ENCODE measurements around the gene KIF1A.

KIF1A gene

DNA sequence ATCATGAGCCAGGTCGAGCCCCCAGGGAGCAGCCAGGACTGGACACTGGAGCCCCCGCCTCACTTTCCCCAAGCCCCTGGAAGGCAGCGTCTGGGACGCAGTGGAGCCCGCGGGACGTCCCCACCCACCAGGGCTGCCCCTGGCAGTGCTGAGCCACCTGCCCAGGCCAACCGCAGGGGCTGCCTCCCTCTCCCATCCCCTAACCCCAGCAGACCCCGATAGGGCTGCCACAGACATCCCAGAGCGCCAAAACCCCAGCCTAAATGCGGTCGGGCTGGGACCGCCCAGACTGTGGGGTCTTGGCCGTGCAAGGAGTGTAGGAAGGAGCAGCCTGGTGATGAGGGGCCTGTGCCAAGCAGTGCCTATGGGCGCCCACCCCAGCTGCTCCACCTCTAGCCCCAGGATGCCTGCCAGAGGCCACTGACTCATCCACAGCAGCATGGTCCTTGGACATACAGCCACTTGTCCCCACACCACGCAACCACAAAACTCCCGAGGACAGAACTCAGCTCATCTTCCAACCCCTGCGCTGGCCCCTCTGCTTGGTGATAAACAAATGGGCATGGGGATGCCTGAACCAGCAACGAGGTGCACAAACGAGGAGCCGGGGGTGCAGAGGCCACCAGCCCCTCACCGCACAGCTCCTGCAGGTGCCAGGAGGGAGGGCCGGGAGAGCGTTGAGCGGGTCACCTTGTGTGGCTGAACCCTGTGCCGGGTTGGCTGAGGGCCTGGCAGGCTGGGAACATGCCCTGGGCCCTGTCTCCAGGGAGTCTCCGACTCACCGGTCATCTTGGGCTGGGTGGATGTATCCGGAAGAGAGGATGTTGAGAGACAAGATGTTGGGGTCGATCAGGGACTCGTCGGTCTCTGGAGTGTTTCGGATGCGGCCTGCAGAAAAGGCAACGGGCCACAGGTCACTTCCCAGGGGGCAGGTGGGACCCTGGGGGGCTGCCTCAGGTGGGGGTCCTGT lies 83.5 kb downstream of the KIF1A start:
- no peak for DNase-seq (ENCODE audit: low read depth in 3 of 3)

DNA sequence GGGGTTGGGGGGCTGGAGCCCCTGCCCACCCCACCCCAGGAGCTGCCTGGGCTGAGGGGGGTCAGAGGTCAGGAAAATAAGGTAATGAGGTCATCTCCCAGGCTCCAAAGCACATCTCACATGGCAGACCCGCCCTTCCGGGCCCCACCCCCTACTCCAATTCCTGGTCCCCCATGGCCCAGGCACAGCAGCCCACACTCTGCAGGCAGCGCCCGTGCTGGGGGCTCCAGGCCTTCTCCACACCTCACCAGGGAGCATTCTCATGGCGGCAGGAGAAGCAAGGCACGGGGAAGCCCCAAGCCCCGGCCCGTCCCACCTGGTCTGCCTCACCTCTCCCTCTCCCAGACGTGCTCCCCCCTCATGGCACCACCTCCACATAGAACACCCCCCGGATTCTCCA lies 84.5 kb downstream of the KIF1A start:
- no peak for DNase-seq (ENCODE audit: low read depth in 3 of 3)

DNA sequence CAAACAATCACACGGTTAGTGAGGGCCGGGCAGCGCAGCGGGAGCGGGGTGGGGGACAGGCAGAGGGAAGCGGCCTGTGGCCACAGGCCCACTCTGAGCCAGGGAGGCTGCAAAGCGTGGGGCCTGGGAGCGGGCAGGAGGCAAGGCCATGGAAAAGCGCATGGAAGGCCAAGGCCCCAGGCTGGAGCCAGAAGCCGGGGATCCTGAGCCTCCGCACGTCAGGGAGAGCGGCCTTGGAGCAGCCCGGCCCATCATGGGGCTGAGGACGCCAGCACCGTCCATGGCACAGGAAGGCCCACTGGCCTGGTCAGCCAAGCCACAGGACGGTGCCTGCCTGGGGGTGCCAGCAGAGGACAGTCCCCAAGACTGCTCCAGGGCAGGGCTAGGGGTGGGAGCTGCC lies 85.3 kb downstream of the KIF1A start:
- DNase-seq (ENCODE audit: low read depth in 3 of 3): no peak

DNA sequence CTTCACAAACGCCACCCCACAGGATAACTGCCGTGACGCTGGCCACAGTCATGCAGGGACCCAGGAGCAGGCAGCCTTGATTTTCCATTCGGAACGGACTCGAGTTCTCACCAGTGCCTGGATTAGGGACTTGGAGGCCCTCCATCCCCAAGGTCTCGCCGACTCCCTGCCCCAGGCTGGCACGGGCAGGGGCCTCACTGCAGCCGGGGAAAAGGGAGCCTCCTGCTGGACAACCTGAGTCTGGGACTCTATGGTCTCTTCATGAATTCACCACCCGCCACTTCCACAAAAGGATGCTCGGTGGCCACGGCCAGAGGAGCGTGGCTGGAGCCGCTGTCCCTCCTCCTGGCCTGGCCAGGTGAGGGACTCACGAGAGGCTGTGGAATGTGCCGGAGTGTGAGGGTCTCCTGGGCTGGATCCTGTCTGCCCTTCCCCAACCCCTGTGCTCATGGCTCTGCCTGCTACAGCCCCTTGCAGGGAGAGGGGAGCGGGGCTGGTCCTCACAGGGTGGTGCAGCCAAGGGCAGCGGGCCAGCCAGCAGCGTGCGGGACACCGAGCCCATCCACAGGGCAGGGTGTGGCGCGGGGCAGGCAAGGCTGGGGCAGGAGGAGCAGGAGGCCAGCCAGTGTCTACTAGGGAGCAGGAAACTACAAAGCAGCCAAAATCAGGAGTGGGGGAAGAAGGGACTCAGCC lies 86.1 kb downstream of the KIF1A start:
- no peak for DNase-seq (ENCODE audit: low read depth in 3 of 3)

DNA sequence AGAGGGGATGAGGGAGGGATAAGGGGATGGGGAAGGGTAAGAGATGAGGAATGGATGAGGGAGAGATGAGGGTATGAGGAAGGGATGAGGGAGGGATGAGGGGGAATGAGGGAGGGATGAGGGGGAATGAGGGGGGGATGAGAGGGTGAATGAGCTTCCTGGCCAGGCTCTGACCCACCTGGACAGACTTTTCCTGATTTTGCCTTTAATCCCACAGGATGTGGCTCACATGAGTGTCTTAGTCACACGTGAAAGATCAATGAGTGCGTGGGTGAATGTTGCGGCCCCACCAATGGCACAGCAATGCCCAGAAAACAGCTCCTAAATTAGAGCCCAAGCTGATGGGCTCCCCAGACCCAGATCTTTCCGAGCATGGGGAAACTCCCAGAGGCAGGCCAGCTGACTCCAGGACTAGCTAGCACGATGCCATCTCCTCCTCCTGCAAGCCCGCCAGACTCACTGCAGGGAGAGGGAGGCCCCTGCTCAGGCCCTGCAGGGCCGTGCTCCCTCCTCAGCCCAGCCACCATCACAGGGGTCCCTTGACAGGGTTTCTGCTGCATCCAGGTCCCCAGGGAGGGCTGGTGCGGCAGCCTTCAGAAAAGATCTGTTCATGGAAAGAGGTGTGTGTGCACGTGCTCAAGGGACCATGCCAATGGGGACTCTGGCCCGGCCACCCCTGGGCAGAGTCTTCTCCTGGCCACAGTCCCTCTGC lies 87.0 kb downstream of the KIF1A start:
- DNase-seq (ENCODE audit: low read depth in 3 of 3): no peak

DNA sequence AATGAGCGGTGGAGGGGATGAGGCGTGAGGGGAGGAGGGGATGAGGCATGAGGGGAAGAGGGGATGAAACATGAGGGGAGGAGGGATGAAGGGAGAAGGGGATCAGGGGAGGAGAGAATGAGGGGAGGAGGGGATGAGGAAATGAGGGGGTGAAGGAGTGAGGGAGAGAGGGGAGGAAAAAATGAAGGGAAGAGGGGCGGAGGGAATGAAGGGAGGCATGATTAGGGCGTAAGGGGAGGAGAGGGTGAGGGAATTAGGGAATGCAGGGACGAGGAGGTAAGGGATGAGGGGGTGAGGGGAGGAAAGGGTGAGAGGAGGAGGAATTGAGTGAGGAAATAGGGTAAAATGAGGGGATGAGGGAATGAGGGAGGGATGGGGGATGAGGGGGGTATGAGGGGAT lies 87.8 kb downstream of the KIF1A start:
- no peak for DNase-seq (ENCODE audit: low read depth in 3 of 3)

DNA sequence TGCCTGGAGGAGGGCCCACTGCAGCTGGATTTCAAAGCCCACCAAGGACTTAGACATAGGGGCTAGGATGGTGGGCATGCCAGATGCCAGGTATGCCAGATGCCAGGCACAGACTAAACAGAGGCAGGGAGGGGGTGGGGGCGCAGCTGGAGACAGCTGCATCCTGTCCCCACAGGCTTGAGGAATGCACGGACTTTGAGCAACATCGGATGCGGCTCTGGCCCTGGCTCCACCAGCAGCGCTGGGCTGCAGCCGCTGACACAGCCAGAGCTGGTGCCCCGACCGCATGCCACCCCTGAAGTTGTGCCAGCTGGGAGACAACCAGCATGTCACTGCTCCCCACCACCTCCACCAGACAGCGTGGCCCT lies 88.9 kb downstream of the KIF1A start:
- DNase-seq (ENCODE audit: low read depth in 3 of 3): no peak

DNA sequence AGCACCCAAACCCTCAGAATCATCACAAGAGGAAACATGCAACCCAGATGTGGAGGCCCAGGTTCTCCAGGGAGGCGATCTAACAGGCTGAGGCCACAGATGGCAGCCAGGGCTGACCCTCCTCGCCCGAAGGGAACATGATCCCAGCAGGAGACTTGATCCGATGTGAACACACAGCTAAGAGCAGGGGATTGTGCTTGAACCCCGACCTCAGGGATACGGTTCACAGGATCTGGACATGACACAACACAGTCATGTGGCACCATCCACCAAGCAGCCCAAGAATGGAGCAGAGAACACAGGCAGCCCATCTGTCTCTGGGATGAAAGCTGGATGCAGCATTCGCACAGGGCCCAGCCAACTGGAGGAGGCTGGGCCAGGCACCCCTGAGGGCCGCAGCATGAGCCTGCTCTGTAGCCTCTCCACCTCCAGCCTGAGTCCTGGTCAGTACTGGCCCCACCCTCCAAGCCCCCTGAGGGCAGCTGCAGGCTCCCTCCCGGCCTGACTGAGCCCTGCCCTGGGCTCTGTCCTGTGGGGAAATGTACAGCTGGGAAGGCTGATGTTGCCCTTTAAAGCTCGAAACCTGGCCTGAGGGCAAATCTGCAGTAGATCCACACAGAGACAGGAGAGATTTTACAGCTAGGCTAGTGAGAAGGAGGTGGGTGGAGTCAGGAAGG lies 89.4 kb downstream of the KIF1A start:
- DNase-seq (ENCODE audit: low read depth in 3 of 3): no peak

DNA sequence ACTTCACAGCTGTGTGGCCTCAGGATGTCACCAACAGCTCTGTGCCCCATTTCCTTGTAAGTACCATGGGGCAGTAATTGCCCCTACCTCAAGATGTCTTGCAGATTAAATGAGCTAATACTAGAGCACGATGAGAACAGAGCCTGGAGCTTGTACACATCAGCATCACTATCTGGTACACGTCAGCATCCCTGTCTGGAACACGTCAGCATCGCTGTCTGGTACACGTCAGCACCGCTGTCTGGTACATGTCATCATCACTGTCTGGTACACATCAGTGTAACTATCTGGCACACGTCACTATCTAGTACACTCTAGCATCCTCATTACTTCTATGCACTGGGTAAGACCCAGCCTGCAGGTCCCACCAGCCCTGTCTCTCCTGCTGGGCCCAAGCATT lies 91.2 kb downstream of the KIF1A start:
- no peak for DNase-seq (ENCODE audit: low read depth in 3 of 3)

DNA sequence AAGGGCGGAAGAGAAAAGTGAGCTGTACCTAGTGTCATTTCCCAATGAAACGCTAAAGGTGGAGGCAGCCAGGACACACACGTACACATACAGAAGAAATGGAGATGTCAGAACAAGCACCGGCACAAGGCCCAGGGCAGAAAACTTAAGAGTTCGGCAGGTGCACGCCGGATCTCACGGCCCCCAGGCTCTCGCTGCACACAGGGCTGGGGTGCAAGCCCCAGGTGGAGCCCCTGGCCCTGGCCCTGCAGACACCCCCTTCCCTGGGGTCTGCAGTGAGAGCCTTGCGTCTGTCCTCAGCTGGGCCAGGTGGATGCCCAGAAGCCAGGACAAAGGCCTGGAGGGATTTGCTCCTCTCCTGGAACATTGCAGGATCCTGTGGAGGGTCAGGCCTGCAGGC lies 91.7 kb downstream of the KIF1A start:
- DNase-seq (ENCODE audit: low read depth in 3 of 3): no peak

DNA sequence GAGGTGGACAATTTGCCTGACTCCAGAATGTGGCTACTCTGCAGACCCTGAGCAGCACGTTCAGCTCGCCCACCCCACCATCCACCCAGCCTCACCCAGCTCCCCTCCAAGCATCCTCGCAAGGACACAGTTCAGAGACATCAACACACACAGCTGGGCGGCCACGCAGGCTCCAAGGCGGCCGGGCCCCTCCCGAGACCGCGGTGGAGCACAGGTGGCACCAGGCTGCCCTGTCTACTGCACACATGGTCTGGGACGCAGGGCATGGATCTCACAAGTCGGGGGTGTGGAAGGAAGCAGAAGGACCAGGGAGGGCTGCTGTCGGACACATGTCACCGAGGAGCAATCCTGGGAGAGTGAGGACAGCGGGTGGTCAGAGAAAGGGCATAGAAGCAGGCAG lies 92.1 kb downstream of the KIF1A start:
- no peak for DNase-seq (ENCODE audit: low read depth in 3 of 3)

DNA sequence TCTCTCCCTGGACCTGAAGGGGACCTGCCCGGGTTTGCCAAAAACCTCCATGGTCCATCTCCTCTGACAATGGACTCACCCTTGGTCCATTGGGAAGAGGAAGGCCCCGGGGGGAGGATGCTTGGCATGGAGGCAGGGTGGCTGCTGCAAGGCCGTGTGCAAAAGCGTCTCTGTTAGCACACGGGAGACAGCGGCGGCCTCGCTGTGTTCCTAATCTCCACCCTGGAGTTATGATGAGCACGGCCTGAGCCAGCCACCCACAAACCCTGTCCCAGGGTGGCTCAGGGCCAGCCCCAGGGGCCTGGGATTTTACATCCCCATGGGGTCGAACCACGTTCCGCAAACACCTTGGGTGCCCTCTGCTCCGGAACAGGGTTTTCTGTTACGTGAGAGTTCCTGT lies 92.6 kb downstream of the KIF1A start:
- DNase-seq (ENCODE audit: low read depth in 3 of 3): no peak

DNA sequence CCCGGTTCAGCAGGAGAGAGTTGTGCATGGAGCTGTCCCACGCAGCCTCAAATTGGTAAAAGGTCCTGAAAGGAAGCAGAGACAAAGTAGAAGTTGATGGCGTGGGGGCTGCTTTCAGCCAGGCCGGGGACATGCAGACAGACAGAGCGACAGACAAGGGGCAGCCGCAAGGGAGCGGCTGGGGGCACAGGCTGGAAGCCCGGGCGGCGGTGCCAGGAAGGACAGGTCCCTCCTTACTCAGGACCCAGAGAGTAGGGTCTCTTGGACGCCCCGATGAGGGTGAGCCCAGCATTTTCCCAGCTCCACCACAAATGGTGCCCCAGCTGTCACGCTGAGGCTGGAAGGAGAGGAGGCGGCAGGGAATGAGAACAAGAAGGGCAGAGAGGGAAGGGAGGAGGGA lies 93.1 kb downstream of the KIF1A start:
- no peak for DNase-seq (ENCODE audit: low read depth in 3 of 3)

DNA sequence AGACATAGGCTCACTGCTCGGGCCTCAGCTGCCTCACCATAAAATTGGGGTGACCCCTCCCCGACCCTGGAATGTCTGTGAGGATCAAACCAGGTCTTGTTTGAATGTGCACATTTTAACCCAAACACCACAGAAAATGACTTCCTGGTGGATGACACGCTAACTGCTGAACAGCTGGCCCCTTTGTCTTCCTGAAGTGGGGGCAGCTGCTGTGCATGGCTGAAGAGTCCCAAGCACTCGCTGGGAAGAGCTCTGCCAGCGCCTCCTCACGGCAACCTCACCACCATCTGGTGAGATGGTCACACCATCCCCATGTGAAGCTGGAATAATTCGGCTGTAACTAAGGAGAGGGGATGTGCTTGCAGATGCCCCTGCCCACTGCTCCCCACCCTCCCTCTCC lies 94.3 kb downstream of the KIF1A start:
- DNase-seq (ENCODE audit: low read depth in 3 of 3): no peak

DNA sequence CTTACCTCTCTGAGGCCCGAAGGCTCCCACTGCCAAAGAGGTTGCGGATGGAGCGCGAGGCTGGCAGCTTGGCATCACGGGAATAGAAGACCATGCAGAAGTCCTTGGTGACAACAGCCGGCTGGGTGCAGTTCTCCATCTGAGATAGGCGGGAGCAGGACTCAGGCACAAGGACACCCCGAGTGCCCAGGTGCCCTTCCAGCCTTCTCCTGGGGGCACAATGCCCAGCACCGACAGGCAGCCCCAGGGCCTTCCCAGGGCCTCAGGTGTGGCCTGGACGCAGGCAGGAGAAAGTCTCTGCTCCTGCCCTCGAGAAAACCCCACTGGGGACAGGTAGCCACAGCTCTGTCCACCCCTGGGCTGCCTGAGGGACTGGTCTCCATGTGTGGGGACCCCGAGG lies 94.8 kb downstream of the KIF1A start:
- no peak for DNase-seq (ENCODE audit: low read depth in 3 of 3)

DNA sequence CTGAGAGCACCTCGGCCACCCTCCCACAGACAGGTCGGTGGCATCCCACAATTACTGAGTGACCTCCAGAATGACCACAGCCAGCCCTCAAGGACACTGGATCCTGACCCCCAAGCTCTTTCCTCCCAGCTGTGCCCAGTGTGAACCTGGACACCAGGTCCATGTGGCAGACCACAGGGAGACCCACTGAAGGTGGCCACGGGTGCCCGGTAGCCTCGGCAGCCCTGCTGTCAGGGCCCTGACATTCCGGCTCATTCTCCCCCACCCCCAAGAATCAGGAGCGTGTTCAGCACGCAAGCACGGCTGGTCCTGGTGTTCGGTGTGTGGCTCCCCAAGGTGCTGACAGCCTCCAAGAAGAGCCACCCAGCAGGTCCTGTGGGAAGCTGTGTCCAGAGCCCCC lies 95.6 kb downstream of the KIF1A start:
- no peak for DNase-seq (ENCODE audit: low read depth in 3 of 3)

DNA sequence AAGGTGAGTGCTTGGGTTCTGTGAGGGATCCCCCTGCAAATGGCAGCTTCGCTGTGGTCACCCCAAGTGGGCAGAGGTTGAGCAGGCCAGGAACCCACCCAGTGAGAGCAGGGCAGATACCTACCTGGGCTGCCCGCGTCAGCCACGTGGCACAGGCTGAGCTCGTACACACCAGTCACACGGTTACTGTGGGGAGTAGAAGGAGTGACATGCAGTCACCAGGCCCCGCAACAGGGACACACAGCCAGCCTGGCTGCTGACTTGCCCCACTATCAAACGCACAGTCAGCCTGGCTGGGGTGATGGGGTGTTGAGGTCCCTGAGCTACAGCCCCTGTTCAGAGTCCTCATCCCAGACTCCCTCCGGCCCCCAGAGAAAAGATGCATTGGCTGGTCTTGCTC lies 96.2 kb downstream of the KIF1A start:
- no peak for DNase-seq (ENCODE audit: low read depth in 3 of 3)

DNA sequence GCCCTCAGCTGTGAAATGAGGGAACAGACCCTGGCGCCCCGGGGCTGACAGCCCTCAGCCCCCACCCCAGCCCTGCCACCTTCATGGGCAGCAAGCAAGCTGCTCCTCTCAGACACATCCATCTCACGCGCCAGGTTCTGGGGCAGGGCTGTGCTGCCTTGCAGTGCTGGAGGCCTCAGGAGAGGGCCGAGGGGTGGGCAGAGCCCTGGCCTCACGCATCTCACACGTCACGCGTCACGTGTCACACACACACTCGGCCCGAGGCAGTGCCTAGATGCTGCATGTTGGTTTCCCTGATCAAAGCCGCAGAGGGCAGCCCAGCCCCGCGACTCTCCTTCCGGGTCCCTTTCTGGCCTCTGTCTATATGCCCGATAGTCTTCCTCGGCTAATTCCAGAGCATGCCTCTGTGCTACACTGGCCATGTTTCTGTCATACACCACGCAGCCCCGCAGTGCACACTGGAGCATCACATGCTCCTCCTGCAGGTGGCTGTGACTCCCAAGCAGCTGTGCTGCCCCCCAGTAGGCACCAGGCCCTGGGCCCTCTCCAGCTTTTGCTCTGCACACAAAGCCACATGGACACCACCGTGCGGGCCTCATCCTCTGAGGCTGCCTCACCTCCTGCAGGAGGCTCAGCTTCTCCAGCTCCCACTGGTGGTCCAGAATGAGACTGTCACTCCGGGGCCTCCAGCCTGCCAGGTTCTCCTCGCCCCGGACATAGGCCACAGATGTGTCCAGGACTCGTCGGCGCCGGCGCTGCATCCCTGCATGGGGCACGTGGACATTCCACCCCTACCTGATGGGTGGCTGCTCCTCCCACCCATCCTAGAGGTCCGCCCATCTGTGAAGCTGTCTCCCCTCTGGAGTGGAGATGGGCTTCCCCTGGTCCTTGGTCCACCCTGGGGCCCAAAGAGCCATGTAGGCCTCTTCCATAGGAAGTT lies 97.0 kb downstream of the KIF1A start:
- no peak for DNase-seq (ENCODE audit: low read depth in 3 of 3)

DNA sequence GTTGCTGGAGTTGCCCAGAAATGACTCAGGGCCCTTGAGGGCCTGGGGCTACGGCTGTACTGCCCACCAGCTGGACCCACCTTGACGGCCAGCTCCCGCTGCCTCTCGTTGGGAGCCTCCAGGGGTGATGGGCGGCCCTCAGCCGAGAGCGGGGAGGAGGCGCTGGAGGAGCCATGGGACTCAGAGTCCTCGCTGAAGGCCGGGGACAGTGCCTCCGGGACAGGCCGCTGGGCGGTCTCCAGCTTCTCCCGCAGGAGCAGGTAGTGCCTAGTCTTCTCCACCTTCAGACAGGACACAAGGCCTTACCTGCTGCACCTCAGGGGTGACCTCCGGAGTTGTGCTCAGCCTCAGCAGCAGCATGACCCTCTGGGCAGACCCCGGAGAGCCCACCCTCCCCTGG lies 97.6 kb downstream of the KIF1A start:
- no peak for DNase-seq (ENCODE audit: low read depth in 3 of 3)

DNA sequence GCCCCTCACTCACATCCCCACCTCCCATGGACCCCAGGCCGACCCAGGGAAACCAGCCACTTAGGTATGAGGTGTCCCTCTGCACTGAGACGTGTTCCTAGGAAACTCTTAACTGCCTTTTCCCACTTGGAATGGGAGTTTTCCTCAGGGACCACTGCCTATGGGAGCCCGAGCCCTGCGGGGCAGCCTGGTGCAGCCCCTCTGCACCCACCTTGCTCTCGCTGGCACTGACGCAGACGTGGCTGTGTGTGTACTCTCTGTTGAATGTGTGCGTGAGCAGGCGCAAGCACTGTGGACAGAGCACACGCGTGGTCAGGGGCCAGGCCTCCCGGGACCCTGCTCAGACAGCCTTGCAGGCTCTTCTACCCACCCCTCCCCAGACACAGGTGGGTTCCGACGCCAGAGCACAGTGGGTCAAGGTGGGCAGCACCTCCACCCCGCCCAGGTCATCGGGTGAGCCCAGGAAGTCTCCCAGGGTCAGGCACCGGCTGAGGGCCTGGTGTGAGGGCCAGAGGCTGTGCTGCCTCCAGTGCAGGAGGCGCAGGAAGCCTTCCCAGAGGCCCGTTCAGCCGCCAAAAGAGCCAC lies 98.3 kb downstream of the KIF1A start:
- DNase-seq (ENCODE audit: low read depth in 3 of 3): no peak
